HepG2 (cell line): ENCODE data around the gene PFKP. TPM values are rescaled to one million over a fixed set of nuclear protein-coding genes. Genes with fewer than 3 reads are reported as not detected.

Source experiments
- ATAC-seq: fragments of 200-7000 bp; cut with Tn5 transposase; 3 replicates; pipeline ENCODE4 v1.9.1; 2020; ENCODE audit warnings: mild to moderate bottlenecking, moderate library complexity
- BruUV-seq: library from RNA; stranded (reverse); fragments of 400-500 nt; replicated peaks from 2 replicates; lab custom pipeline; 2021; lab: Mats Ljungman, UMichigan
- CTCF ChIA-PET: fragments of 300-600 bp; formaldehyde crosslinking; extraction: SDS; loops from one replicate; lab custom pipeline; 2021; ENCODE audit warnings: low total read pairs, inconsistent platforms, low intra/inter-chr PET ratio; lab: Yijun Ruan, JAX
- POLR2A ChIA-PET: fragments of 350-600 bp; sonication (Branson Sonifier 250); formaldehyde crosslinking; loops from one replicate; lab custom pipeline; 2020; ENCODE audit warnings: antibody characterized with exemption, inconsistent platforms; lab: Yijun Ruan, JAX
- DNase-seq: peaks from one replicate; pipeline ENCODE4 v3.0.0-alpha.2; 2015; ENCODE audit warnings: low spot score
- FAIRE-seq: peaks from 3 replicates; lab custom pipeline; 2011; peaks lifted over from hg19 to GRCh38; lab: Jason Lieb, UNC
- H2AFZ ChIP-seq: one replicate; pipeline ENCODE4 v1.6.1; 2011; ENCODE audit warnings: low read length, inconsistent platforms
- H3K27ac ChIP-seq: fragments of 300-600 bp; 3 replicates; pipeline ENCODE4 v1.8.0; 2011; ENCODE audit warnings: mixed run types, mild to moderate bottlenecking, mixed read lengths, low read length, inconsistent platforms; ENCODE audit not compliant: insufficient read depth; ENCODE audit errors: extremely low read length
- H3K27me3 ChIP-seq, 2 experiments: fragments of 200-600 bp in 1 of 2; 2 replicates in 1 of 2; 3 replicates in 1 of 2; pipeline versions ENCODE4 v1.6.0 to v1.8.0; 2011; ENCODE audit warnings: low read length in 2 of 2, mild to moderate bottlenecking in 2 of 2, moderate library complexity in 2 of 2, inconsistent platforms in 1 of 2; ENCODE audit not compliant: insufficient read depth in 2 of 2, control insufficient read depth in 1 of 2
- H3K36me3 ChIP-seq, 2 experiments: fragments of 200-600 bp in 1 of 2; replicated peaks in 1 of 2; 2 replicates in 1 of 2; 3 replicates in 1 of 2; pipeline versions ENCODE4 v1.5.1 to v1.8.0; 2011; ENCODE audit warnings: low read length in 2 of 2, inconsistent platforms in 1 of 2; ENCODE audit not compliant: insufficient read depth in 2 of 2, control insufficient read depth in 1 of 2
- H3K4me1 ChIP-seq: 2 replicates; pipeline ENCODE4 v1.5.1; 2012; ENCODE audit warnings: low read length, inconsistent platforms; ENCODE audit not compliant: insufficient read depth
- H3K4me2 ChIP-seq: 2 replicates; pipeline ENCODE4 v1.6.0; 2011; ENCODE audit warnings: low read depth, low read length, inconsistent platforms
- H3K4me3 ChIP-seq, 3 experiments: fragments of 200-600 bp in 1 of 3; sonication (generic), shearing (Covaris generic) in 1 of 3; replicated peaks in 1 of 3; 2 replicates each; pipeline ENCODE4 v1.5.1; 2011 to 2016; ENCODE audit warnings: low read length in 3 of 3, inconsistent platforms in 2 of 3, low read depth in 2 of 3, mild to moderate bottlenecking in 2 of 3, control low read depth in 1 of 3, mixed read lengths in 1 of 3; ENCODE audit not compliant: insufficient read depth in 1 of 3
- H3K79me2 ChIP-seq: one replicate; pipeline ENCODE4 v1.6.1; 2011; ENCODE audit warnings: low read length, inconsistent platforms; ENCODE audit not compliant: insufficient read depth
- H3K9ac ChIP-seq: 2 replicates; pipeline ENCODE4 v1.6.0; 2011; ENCODE audit warnings: mild to moderate bottlenecking, low read depth, low read length, inconsistent platforms; ENCODE audit not compliant: insufficient read depth
- H3K9me3 ChIP-seq: 2 replicates; pipeline ENCODE4 v1.5.1; 2012; ENCODE audit warnings: mild to moderate bottlenecking, low read length
- H4K20me1 ChIP-seq: 2 replicates; pipeline ENCODE4 v1.6.0; 2011; ENCODE audit warnings: inconsistent platforms, mild to moderate bottlenecking, low read length, moderate library complexity; ENCODE audit not compliant: insufficient read depth
- ATF7 ChIP-seq, 2 experiments: fragments of 450-650 bp in 1 of 2; sonication (generic) in 1 of 2; formaldehyde crosslinking in 1 of 2; IDR thresholded peaks; 2 replicates each; pipeline versions ENCODE4 v1.4.0 to v1.6.1; 2016 to 2020; ENCODE audit warnings: antibody characterized with exemption in 1 of 2, mild to moderate bottlenecking in 1 of 2, missing genetic modification reagents in 1 of 2
- BORCS8-MEF2B ChIP-seq: sonication (generic); formaldehyde crosslinking; IDR thresholded peaks from 2 replicates; pipeline ENCODE4 v1.8.0; 2022; ENCODE audit warnings: mild to moderate bottlenecking, missing genetic modification reagents
- GTF2F1 ChIP-seq: fragments of 150-350 bp; IDR thresholded peaks from 2 replicates; pipeline ENCODE4 v1.6.1; 2014; ENCODE audit warnings: low read length
- JUNB ChIP-seq: sonication (generic); formaldehyde crosslinking; IDR thresholded peaks from 2 replicates; pipeline ENCODE4 v1.8.0; 2022; ENCODE audit warnings: missing genetic modification reagents, mild to moderate bottlenecking, borderline replicate concordance
- NKX3-1 ChIP-seq: sonication (generic); formaldehyde crosslinking; IDR thresholded peaks from 2 replicates; pipeline ENCODE4 v1.5.0; 2020; ENCODE audit warnings: missing genetic modification reagents
- NRL ChIP-seq: sonication (generic); formaldehyde crosslinking; IDR thresholded peaks from 2 replicates; pipeline ENCODE4 v1.5.0; 2020; ENCODE audit warnings: missing genetic modification reagents, mild to moderate bottlenecking, moderate library complexity, borderline replicate concordance
- RFXANK ChIP-seq: IDR thresholded peaks from 2 replicates; pipeline ENCODE4 v1.6.1; 2016
- SMARCC2 ChIP-seq: fragments of 450-650 bp; IDR thresholded peaks from 2 replicates; pipeline ENCODE4 v1.6.1; 2017; ENCODE audit warnings: antibody characterized with exemption, mild to moderate bottlenecking
- SMYD3 ChIP-seq: sonication (generic); formaldehyde crosslinking; IDR thresholded peaks from 2 replicates; pipeline ENCODE4 v1.8.1; 2023; ENCODE audit warnings: mild to moderate bottlenecking, missing genetic modification reagents
- SP4 ChIP-seq: sonication (generic); formaldehyde crosslinking; IDR thresholded peaks from 2 replicates; pipeline ENCODE4 v1.8.1; 2023; ENCODE audit warnings: mild to moderate bottlenecking, missing genetic modification reagents
- SYNCRIP ChIP-seq: fragments of 200-400 bp; formaldehyde crosslinking; IDR thresholded peaks from 2 replicates; pipeline ENCODE4 v1.6.1; 2018; ENCODE audit warnings: mild to moderate bottlenecking, low read depth, low read length; ENCODE audit not compliant: insufficient read depth
- ZBTB42 ChIP-seq: sonication (generic); formaldehyde crosslinking; IDR thresholded peaks from 2 replicates; pipeline ENCODE4 v1.5.0; 2020; ENCODE audit warnings: mild to moderate bottlenecking, missing genetic modification reagents
- ZFP82 ChIP-seq: sonication (generic); formaldehyde crosslinking; IDR thresholded peaks from 2 replicates; pipeline ENCODE4 v1.5.1; 2020; ENCODE audit warnings: mild to moderate bottlenecking, missing genetic modification reagents, borderline replicate concordance
- ZNF383 ChIP-seq: sonication (generic); formaldehyde crosslinking; IDR thresholded peaks from 2 replicates; pipeline ENCODE4 v1.4.0; 2020; ENCODE audit warnings: missing genetic modification reagents, mild to moderate bottlenecking, borderline replicate concordance
- ZNF547 ChIP-seq: sonication (generic); formaldehyde crosslinking; IDR thresholded peaks from 2 replicates; pipeline ENCODE4 v1.5.1; 2020; ENCODE audit warnings: mild to moderate bottlenecking, missing genetic modification reagents
- WGBS: methylation state at CpG from one replicate; pipeline ENCODE4 v1.1.6; 2017; ENCODE audit warnings: low lambda C conversion rate; 5-methylcytosine and 5-hydroxymethylcytosine counted together
- in situ Hi-C: cut with HindIII; loops from 2 replicates; pipeline ENCODE4 v1.10.0; 2017; ENCODE audit warnings: low pct_unique_long_range_greater_than_20kb; ENCODE audit not compliant: extremely low pct_ligation_motif_present
- intact Hi-C: fragments of 100-400 bp; cut with micrococcal nuclease; formaldehyde crosslinking; loops from one replicate; pipeline ENCODE4 v1.10.0; 2022; ENCODE audit not compliant: unreplicated experiment
- polyA plus RNA-seq, 8 experiments: library from polyadenylated mRNA; depleted of rRNA in 3 of 8; stranded (reverse) in 7 of 8; unstranded in 1 of 8; fragments of >200 nt; fragmentation: Illumina TruSeq in 4 of 8; extraction: Trizol in 4 of 8; gene quantifications; 2 replicates each; pipeline versions ENCODE4 v1.2.1 to v1.2.3, GENCODE V29; 2011 to 2016; ENCODE audit warnings: low read depth in 4 of 8, missing spikeins in 1 of 8, mixed read lengths in 1 of 8; ENCODE audit not compliant: insufficient read depth in 1 of 8
- total RNA-seq, 5 experiments: library from RNA; depleted of rRNA; stranded (reverse); fragments of >200 nt; fragmentation: Illumina TruSeq; extraction: Trizol; gene quantifications; 2 replicates each; pipeline ENCODE4 v1.2.3, GENCODE V29; 2016; ENCODE audit warnings: low read depth in 1 of 5
- TF ChIP-seq, protein P1 (sequence below): sonication (generic); formaldehyde crosslinking; IDR thresholded peaks from 2 replicates; pipeline ENCODE4 v1.9.0; 2021; ENCODE audit warnings: missing genetic modification reagents, mild to moderate bottlenecking, borderline replicate concordance
- TF ChIP-seq, protein P2 (sequence below): sonication (generic); formaldehyde crosslinking; IDR thresholded peaks from 2 replicates; pipeline ENCODE4 v1.8.1; 2023; ENCODE audit warnings: missing genetic modification reagents, mild to moderate bottlenecking, borderline replicate concordance
- TF ChIP-seq, protein P3 (sequence below): sonication (generic); formaldehyde crosslinking; IDR thresholded peaks from 2 replicates; pipeline ENCODE4 v1.8.1; 2023; ENCODE audit warnings: mild to moderate bottlenecking, missing genetic modification reagents, borderline replicate concordance
- TF ChIP-seq, protein P4 (sequence below): sonication (generic); formaldehyde crosslinking; IDR thresholded peaks from 2 replicates; pipeline ENCODE4 v1.5.1; 2020; ENCODE audit warnings: mild to moderate bottlenecking, missing genetic modification reagents, borderline replicate concordance

The PFKP gene
- total and polyA plus RNA-seq, 2 of the 13 experiments (the other 11 are each of a cell fraction or from before 2014, with no cell fraction given), result 0.80 to 2.4 TPM

DNA sequence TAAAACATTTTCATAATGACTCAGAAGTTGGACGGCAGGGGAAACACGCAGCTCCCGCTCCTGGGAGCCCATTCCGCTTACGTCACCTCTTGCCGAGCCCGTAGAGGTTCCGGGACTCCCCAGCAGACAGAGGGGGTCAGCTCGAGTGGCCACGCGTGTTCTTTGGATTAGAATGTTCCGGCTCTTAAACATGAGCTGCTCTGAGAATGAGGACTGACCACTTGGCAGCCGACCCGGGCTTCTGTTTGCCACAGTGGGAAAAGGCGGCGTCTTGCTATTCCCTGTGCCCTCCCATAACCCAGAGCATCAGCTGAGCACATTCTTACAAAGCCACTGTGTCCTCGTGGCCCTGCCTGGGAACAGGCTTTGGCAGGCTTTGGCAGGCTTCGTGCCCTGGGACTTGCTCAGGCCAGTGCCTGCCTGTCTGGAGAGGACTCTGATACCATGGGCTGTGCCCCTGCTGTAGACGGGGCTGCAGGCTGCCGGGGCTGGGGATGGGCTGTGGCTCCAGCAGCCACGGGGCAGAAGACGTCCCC, 40.1 kb downstream of the PFKP start:
- no peak overlapping the region for H3K4me2 ChIP-seq
- no peak overlapping the region for H2AFZ ChIP-seq
- ATAC-seq (no peak), FAIRE-seq (no peak), DNase-seq (no peak)
- no peaks in the 10 kb centered on the region for H3K36me3 ChIP-seq
- BruUV-seq, result no TSS peak
- H3K9me3 ChIP-seq, result no peaks in the 10 kb centered on the region
- H3K27ac ChIP-seq, result no peak overlapping the region
- no peak overlapping the region for H3K4me3 ChIP-seq
- 0 out of 2 replicates have a peak, but pooled peaks cover 2% of the 10 kb centered on the region for H4K20me1 ChIP-seq
- ChIA-PET POLR2A (no interaction called here), CTCF (no interaction called here)
- no peaks in the 10 kb centered on the region for H3K27me3 ChIP-seq
- H3K9ac ChIP-seq, result no peak overlapping the region
- H3K79me2 ChIP-seq, result no peaks in the 10 kb centered on the region
- in situ Hi-C loops, result no loop called here
- 84% methylated on average over 20 of the region's 22 CpGs for WGBS
- TF ChIP-seq, protein P1, sequence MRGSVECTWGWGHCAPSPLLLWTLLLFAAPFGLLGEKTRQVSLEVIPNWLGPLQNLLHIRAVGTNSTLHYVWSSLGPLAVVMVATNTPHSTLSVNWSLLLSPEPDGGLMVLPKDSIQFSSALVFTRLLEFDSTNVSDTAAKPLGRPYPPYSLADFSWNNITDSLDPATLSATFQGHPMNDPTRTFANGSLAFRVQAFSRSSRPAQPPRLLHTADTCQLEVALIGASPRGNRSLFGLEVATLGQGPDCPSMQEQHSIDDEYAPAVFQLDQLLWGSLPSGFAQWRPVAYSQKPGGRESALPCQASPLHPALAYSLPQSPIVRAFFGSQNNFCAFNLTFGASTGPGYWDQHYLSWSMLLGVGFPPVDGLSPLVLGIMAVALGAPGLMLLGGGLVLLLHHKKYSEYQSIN (CRISPR knock-in tag), result no peak
- no peak for TF ChIP-seq SMARCC2
- no peak for TF ChIP-seq NKX3-1 (CRISPR knock-in tag)
- TF ChIP-seq ZFP82 (CRISPR knock-in tag), result no peak
- TF ChIP-seq ATF7 (IDR thresholded peaks at IDR 0.05), result no peak
- no peak for TF ChIP-seq ATF7 (CRISPR knock-in tag; IDR thresholded peaks at IDR 0.05)
- TF ChIP-seq GTF2F1, result no peak
- TF ChIP-seq SP4 (CRISPR knock-in tag), result no peak
- no peak for TF ChIP-seq ZNF383 (CRISPR knock-in tag)
- TF ChIP-seq BORCS8-MEF2B (CRISPR knock-in tag), result no peak
- TF ChIP-seq, protein P2, sequence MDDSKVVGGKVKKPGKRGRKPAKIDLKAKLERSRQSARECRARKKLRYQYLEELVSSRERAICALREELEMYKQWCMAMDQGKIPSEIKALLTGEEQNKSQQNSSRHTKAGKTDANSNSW, result no peak
- TF ChIP-seq RFXANK (CRISPR knock-in tag), result no peak
- TF ChIP-seq JUNB (CRISPR knock-in tag), result no peak
- TF ChIP-seq ZNF547 (CRISPR knock-in tag), result no peak
- TF ChIP-seq, protein P3, sequence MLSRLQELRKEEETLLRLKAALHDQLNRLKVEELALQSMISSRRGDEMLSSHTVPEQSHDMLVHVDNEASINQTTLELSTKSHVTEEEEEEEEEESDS (CRISPR knock-in tag), result no peak
- no peak for TF ChIP-seq SYNCRIP
- TF ChIP-seq NRL (CRISPR knock-in tag), result no peak
- TF ChIP-seq, protein P4, sequence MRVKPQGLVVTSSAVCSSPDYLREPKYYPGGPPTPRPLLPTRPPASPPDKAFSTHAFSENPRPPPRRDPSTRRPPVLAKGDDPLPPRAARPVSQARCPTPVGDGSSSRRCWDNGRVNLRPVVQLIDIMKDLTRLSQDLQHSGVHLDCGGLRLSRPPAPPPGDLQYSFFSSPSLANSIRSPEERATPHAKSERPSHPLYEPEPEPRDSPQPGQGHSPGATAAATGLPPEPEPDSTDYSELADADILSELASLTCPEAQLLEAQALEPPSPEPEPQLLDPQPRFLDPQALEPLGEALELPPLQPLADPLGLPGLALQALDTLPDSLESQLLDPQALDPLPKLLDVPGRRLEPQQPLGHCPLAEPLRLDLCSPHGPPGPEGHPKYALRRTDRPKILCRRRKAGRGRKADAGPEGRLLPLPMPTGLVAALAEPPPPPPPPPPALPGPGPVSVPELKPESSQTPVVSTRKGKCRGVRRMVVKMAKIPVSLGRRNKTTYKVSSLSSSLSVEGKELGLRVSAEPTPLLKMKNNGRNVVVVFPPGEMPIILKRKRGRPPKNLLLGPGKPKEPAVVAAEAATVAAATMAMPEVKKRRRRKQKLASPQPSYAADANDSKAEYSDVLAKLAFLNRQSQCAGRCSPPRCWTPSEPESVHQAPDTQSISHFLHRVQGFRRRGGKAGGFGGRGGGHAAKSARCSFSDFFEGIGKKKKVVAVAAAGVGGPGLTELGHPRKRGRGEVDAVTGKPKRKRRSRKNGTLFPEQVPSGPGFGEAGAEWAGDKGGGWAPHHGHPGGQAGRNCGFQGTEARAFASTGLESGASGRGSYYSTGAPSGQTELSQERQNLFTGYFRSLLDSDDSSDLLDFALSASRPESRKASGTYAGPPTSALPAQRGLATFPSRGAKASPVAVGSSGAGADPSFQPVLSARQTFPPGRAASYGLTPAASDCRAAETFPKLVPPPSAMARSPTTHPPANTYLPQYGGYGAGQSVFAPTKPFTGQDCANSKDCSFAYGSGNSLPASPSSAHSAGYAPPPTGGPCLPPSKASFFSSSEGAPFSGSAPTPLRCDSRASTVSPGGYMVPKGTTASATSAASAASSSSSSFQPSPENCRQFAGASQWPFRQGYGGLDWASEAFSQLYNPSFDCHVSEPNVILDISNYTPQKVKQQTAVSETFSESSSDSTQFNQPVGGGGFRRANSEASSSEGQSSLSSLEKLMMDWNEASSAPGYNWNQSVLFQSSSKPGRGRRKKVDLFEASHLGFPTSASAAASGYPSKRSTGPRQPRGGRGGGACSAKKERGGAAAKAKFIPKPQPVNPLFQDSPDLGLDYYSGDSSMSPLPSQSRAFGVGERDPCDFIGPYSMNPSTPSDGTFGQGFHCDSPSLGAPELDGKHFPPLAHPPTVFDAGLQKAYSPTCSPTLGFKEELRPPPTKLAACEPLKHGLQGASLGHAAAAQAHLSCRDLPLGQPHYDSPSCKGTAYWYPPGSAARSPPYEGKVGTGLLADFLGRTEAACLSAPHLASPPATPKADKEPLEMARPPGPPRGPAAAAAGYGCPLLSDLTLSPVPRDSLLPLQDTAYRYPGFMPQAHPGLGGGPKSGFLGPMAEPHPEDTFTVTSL, result no peak
- no peak for TF ChIP-seq ZBTB42
- TF ChIP-seq SMYD3 (CRISPR knock-in tag), result no peak
- peaks cover 8% of the 10 kb centered on the region; the same call in 1 of the 2 replicates for H3K4me1 ChIP-seq
- intact Hi-C loops, result no loop called here
